Measurements from ENCODE around the gene SLC35F1.

Gene SLC35F1

DNA sequence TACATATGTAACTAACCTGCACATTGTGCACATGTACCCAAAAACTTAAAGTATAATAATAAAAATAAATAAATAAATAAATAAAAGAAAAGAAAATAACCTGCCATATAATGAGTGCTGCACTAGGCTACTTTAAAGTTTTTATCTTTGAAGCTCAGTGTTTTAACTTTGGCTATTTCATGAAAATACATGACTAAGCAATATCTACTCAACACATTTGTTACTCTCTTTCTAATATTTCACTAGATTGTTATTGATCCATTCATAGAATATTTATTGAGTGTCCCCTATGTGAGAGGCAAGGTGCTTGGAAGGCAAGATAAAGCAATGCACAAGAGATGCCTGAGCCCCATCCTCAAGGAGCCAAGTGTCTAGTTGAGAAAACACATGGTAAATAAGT lies 221.7 kb downstream of the SLC35F1 start:
- no peak for DNase-seq

DNA sequence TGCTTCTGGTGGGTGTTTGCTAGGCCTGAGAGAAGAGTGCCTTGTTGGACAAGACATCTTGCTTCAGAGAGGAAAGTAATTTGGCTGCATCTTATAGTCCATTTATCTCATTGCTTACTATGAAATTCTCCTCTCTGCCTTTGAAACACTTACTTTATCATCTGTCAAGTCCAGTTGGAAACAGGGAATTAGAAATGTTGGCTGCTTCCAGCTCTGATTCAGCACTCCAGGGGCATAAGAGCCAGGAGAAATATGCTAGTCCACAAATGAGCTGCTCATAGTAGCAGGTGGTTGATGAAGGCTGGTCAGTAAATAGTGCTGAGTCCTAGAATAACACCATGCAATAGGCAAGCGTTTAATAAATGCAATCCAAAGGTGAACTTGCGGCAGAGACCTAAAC lies 227.1 kb downstream of the SLC35F1 start:
- no peak for DNase-seq

DNA sequence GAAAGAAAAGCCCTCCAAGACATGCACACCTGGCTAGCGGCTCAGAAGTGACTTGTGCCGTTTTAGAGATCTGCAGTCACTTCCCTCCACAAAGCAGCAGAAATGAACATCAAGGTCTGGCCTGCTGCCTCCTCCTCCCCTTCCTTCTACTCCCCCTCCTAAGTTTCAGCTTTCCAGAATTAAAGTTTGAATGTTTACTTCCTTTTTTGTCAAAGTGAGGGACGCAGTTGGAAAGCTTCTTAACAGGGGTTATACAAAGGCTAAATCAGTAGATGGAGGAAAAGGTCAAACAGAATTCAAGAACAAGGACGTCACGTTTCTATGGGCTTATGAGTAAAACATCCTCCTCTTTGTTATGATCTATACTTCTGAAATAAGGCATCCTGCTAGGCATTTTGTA lies 227.7 kb downstream of the SLC35F1 start:
- DNase-seq: no peak

DNA sequence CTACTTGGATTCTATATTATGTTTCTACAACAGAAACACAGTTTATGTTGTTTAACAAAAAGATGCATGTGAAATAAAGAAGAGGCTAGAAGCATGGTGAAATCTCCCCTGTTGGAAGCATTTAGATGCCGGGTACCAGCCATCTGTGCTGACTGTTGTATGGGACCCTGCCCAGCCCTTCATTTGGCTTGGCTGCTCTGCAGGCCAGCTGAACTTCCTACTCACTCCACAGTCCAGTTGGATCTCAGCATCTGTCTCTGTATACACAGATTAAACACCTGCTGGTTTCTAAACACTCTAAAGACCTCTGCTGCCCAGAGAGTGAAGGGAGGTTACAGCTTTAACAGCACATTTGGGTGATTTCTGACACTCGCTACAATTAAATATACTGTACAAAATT lies 228.3 kb downstream of the SLC35F1 start:
- DNase-seq: no peak

DNA sequence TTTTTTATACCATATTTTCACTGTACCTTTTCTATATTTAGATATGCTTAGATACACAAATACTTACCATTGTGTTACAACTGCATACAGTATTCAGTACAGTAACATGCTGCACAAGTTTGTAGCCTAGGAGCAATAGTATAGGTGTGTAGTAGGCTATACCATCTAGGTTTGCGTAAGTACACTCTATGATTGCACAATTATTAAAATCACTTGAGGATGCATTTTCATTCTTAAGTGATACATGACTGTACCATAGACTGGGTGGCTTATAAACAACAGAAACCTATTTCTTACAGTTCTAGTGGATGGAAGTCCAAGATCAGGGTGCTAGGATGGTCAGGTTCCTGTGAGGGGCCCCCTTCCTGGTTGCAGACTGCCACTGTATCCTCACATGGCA lies 234.1 kb downstream of the SLC35F1 start:
- no peak for DNase-seq

DNA sequence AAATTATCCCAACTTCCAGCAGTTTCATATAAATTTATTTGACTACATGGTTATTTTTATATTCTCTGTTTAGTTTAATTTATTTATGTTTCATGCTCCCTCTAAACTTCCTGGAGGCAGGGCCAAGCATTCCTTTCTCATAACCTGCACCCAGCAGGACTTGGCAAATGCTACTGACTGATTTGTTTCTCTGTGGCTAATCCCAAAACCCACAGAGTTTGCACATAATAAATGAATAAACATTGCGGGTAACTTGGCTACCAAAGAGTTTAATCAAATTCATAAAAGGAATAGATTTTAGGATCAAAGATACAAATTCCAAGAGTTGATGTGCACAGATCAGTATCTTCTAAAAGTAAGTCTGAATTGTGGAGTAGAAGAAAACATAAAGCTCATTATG lies 239.5 kb downstream of the SLC35F1 start:
- no peak for DNase-seq

DNA sequence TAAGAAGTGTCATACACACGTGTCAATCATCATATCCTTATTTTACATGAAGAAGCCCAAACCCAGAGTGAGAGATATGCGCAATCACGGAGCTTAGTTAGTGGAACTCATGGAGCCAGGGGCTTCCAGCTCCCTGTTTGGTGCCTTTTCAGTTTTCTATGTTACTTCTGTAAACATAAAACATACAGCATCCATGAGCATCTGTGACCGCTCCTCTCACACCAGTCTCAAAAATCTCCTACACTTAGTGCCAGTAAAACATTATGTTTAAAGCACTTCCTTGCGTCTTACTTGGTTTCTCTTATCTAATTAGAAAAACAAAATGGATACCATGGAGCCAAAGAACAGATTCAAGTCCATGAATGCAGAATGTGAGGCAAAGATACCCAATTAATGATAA lies 240.4 kb downstream of the SLC35F1 start:
- DNase-seq: no peak

DNA sequence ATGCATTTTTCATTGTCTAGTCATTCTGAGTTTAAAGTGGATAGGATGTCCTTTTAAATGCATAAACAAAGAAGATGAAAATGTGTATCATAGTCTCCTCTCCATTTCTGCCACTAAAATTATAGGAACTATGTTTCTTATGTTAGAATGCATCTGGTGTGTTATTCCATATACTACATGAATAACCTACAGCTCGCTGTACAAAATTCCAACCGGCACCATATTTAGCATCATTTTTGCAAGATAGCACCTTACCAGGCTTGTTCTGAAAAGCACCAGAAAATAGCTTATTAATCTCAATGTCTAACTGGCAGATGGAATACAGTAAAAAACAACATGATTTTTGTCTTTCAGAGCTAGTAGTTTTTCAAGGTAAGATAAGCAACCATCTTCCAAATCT lies 241.5 kb downstream of the SLC35F1 start:
- no peak for DNase-seq

DNA sequence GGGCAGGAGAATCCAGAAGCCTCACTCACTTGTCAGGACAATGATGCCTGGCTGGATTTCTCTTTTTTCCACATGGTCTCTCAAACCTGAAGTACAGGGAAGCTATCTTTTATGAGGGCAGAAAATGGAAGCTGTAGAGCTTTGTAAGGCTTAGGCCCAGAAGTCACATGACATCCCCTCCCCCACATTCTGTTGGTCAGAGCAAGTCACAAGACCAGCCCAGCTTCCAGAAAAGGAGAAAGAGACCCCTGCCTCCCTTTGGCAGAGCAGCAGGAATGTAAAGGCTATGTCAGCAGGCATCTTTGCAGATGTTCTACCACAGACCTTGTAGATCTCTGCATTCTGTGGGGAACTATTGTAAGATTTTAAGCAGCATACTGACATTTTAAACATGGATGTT lies 245.5 kb downstream of the SLC35F1 start:
- DNase-seq: no peak

DNA sequence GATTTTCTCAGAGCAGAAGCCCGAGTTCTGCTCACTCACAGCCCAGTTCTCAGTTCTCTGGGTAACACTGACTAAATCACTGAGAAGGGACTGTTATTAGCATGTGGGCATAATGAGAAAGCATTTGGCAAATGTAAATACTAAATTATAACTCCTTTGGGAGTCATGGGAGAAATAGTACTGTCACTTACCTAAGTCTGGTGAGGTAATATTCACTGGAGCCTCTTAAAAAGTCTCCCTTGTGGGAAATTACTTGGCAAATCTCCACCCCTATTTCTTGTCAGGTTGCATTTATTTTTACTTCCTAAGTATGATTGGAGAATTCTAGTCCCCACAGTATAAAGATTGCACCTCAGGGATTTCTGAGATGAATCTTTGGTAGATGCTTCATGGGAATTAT lies 254.3 kb downstream of the SLC35F1 start:
- no peak for DNase-seq

DNA sequence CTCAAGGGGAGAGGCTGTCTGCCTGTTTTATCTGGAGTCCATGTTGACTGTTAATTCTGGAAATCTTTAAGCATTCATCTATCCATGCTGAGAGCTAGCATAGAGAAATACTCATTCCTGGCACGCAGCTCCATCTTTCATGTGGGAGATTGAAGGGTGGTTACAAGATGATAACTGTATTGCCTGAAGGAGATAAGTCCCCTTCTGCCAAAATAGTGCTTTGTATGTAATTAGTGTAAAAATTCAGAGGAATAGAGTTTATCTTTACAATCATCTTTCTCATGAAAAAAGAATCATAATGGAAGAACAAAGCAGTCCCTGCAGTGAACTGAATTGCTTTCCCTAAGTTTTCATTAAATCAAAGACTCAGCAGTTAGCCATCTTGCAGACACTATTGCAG lies 256.5 kb downstream of the SLC35F1 start:
- DNase-seq: no peak

DNA sequence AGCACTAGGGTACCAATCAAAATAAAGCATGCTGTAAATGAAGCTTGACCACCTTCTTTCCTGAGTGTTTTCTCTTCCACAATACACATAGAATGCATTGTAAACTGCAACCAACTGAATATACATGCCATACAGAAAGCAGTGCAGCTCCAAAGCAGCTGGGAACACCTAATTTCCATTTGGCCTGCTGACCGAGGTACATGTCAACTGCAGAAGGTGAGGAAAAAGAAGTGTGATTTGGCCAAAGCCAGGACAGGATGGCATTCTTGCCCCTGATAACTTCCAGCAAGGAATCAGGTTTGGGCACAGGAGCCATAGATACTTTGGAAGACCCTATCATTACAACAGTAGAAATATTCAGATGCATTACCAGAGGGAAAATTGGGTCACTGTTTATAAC lies 258.4 kb downstream of the SLC35F1 start:
- DNase-seq: no peak

DNA sequence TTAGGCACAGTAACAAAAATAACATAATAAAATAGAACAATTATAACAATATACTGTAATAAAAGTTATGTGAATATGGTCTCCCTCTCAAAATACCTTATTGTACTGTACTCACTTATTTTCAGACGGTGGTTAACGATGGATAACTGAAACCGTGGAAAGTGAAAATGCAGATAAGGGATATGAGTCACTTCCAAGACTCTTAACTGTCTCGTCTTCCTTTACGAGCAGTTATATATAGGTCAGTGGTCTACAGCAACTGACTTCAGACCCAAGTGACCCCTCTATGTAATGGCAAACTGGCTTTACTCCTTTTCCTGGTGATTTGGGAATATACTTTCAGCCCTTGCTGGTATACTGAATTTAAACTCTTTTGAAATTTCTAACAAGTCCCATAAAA lies 261.4 kb downstream of the SLC35F1 start:
- no peak for DNase-seq

DNA sequence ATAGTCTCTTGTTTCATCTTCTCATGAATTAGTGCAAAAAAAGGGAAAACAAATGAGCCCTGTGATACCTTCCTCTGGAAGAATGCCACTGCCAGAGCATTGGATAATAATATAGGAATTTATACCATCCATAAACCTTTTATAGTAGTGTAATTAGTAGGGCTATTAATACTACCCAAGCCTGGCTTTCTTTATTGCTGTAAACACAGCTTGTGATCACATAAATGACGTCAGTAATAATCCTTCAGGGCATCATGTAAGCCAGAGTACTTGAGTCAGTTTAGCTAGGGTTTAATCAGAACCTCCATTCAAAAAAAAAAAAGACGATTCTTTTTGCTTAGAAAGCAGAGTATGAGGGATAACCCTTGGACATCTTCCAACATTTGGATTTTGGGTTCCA lies 264.8 kb downstream of the SLC35F1 start:
- no peak for DNase-seq

DNA sequence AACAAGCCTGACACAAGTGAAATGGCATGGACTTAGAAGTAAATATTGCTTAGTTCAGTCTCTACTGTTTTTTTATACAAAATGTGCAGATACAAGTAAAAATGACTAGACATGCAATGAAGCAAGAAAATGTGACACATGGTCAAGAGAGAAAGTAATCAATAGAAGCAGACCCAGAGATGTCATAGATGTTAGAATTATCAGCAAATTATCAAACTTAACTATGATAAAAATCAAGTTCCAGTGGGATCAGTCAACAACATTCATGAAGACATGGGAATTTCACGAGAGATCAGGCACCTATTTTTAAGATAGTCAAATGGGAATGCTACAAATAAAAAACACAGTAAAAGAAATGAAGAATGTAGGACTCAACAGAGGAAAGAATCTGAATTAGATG lies 267.0 kb downstream of the SLC35F1 start:
- DNase-seq: no peak

DNA sequence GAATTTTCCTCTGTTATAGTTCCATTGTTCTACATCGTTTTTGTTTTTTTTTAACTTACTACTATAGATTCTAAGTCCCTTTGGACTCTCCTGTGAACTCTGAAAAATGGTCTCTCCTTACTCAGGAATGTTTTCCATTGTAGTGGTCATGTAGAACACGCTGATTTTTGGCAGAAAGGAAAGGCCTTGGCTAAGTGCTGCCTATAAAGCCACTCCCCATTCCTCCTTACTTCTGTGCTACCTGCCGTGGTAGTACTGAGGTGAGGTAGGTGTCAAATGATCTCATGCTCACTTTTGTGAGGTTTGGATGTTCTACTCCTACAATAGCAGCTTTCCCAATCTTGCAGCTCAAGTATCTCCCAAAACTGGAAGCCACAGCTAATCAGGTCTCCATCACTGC lies 270.7 kb downstream of the SLC35F1 start:
- no peak for DNase-seq

DNA sequence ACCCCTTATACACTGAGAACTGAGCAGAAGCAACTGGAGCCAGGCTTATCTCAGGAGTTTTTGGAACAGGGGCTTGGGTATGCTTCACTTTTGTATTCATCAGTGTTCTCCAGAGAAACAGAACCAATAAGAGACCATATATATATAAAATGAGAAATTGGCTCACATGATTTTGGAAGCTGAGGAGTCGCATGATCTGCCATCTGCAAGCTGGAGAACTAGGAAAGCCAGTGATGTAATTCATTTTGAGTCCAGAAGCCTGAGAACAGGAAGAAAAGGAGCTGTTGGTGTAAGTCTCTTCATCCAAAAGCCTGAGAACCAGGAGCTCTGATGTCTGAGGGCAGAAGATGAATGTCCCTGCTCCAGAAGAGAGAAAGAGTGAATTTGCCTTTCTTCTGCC lies 272.0 kb downstream of the SLC35F1 start:
- no peak for DNase-seq

DNA sequence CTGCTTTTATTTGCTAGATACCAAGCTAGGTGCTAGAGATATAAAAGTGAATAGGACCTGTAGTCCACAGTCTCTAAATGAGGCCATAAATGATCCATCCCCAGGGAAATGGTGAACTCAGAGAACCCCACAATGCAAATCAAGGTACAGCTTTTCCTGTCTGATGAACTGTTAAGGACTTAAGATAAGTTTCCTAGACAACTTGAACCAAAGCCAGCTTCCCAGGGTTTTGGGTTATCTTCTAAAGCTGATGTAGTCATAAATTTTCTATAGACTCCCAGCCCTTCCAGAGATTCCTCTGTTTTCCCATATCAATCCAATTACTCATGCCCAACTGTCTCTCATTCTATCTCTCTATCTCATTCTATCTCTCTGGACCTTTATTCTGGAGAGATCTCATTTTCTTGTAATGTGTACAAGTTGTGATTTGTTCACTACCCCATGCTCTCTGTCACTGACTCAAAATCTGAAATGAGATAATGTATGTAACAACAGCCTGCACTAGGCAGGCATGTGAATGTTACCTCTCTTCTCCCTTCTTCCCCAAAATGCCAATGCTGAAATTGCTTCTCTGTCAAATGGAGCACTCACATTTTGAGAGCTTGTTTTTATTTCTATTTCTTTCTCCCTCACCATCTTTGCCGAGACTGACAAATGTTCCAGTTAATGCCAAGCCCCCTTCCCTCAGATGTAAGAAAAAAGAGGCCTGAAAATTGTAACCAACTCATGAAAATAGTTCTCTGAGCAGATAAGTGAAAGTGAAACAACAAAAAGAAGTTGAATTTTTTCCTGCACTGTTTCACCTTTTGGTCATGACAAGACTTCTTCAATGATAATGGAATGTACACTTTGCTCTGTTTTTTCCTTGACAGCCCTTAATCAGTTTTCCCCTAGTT lies 279.9 kb downstream of the SLC35F1 start:
- no peak for DNase-seq

DNA sequence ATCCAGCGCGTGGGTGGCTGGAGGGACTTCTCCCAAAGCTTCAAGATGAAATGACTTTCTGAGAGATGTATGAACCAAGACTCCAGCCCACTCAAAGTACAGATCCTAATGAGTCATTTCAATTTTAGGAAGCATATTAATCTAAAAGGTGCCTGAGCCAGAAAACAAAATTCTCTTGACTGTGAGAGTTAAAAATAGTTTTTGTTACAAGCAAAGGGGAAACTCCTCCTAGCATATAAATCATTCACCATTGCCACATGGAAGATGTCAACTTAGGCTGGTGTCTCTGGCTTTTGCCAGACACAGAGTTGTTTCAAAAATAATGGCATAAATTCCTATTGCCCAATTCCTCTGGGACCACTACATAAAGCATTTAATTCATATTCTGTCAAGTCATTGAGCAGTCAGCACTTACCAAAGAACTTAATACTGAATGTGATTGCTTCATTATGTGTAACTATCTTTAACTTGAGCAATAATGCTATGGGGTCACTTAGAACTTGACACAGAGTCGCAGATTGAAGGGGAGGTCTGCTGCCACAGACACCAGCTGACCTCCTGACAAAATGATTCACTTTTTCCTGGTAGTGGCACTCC lies 280.6 kb downstream of the SLC35F1 start:
- no peak for DNase-seq

DNA sequence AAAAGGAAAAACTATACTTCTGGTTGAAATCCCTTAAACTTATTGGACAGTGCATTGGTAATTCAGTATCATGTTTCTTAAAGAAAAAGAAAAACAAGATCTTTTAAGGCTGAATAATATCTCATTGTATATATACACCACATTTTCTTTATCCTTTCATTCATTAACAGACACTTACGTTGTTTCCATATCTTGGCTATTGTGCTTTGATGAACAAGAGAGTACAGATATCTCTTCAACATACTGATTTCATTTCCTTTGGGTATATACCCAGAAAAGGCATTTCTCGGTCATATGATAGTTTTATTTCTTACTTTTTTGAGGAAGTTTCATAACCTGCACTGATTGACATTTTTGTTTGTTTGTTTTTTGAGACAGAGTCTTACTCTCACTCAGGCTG lies 281.5 kb downstream of the SLC35F1 start:
- no peak for DNase-seq

DNA sequence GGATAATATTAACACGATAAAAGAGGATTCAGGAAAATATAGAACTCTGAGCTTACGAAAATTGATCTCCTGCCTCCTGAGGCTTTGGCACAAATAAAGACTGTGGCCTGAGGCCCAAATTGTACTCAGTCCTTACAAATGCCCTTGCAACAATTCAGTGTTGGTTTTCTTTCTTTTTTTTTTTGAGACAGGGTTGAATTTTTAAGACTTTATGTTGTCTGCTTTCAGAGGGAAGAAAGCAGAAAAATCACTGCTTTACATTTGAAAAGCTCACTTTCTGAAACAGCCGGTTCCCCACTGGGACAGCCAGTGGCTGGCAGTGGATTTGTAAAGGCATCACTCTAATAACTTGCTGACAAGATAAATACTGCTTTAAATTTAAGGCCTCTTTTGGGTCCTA lies 290.5 kb downstream of the SLC35F1 start:
- no peak for DNase-seq

DNA sequence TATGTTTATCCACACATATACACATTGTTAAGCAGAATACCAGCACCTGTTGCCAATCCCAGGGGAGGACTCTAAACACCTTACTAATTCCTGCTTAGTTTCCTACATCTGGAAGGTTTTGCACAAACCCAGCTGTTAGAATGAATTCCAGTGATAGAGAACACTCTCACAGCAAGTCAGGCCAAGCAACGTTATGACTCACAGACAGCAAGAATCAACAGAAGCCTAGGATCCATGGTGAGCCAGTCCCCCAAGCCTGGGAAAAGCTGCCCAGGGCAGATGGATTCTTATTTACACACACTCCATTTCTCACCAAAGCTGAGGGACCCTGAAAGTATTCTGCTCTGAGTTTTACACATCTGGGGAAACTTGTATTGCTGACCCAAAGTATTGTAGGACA lies 291.7 kb downstream of the SLC35F1 start:
- no peak for DNase-seq

DNA sequence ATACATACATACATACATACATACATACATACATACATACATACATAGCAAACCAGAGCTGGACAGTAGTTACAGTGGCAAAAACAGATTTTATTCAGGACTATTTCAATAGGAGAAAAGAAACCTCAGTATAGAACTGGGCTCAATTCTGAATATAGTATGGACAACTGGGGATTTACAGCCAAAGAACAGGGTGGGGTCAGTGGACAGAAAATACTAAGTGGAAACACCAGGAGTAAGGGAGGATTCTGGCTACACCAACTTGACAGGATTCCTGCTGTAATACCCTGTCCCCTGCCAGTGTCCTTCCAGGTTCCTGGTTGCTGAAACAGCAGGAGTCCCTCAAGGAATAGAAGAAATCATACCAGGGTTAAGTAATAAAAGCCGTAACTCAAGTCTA lies 293.1 kb downstream of the SLC35F1 start:
- no peak for DNase-seq

DNA sequence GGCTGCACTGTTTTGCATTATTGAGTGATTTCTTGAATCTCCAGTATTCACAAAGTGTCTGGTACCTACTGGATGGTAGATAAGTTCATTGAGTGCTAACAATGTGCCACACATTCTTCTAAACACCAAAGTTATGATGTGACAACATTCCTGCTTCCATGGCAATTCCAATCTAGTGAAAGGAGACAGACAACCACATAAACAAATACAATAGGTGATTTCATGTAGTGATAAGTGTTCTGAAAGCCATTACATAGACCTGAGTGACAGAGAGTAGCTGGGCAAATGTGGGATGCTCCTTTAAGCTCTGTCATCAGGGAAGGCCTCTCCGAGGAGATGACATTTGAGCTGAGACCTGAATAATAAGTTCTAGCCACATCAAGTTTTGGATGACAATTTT lies 295.5 kb downstream of the SLC35F1 start:
- DNase-seq: no peak

DNA sequence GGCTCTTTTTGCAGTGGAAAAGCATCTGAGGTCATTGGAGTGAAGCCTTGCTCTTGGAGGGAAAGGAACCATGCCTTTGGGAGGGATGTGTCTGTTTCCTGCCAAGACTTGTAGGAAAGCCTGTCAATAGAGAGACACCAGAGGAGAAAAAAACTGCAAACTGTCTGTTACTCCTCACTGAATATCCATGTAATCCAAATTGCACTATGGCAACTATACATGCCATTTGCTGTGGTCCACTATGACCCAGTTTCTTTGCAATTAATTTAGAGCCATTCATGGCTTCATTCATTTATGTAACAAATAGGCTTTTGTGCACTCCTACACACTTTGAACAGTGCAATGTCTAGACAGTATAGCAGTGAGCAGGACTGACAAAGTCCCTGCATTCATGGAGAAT lies 296.5 kb downstream of the SLC35F1 start:
- no peak for DNase-seq
